Right forelimb (tissue), 1 donor: ENCODE data around the gene MRPS34.

Source experiments
- DNase-seq: peaks from one replicate; pipeline ENCODE4 v3.0.0-alpha.2; 2018

Gene MRPS34

GRCh38 chr16:1724491-1724890, 48.4 kb downstream of the MRPS34 start:
- no peak for DNase-seq

- DNase-seq = no peak
Measured at GRCh38 chr16:1723450-1724147, 49.3 kb downstream of the MRPS34 start.
